Measurements from ENCODE around the gene PNPLA7.

Gene PNPLA7

GRCh38 chr9:137583347-137583746, 33.1 kb upstream of the PNPLA7 start:
- peaks cover 79 to 83% of the 10 kb centered on the region in 2 experiments for H3K36me3 ChIP-seq (ENCODE audit: control insufficient read depth in 1 of 2, insufficient read depth in 2 of 2, low read depth in 1 of 2, low read length in 2 of 2)
- H3K27ac ChIP-seq (ENCODE audit: low read length, poor library complexity, severe bottlenecking), result no peak overlapping the region
- WGBS, result 92% methylated on average over 14 of the region's 14 CpGs

GRCh38 chr9:137582286-137582860, 32.2 kb upstream of the PNPLA7 start:
- Histone ChIP-seq H2AFZ (ENCODE audit: low read depth, low read length) (no peak overlapping the region), H3K79me1 (replicated peaks; ENCODE audit: low read length, poor library complexity, severe bottlenecking) (peaks cover 41% of the 10 kb centered on the region), H2BK12ac (ENCODE audit: low read length in 2 of 2) (no peak overlapping the region), H3K23ac (ENCODE audit: low read length in 2 of 2) (no peak overlapping the region), H3K9me3 (ENCODE audit: control insufficient read depth, low read length) (no peaks in the 10 kb centered on the region), H3K27ac (ENCODE audit: low read length, poor library complexity, severe bottlenecking) (no peak overlapping the region), H3K4me1 (ENCODE audit: control insufficient read depth, insufficient read depth, low read depth, low read length) (peaks cover 18% of the 10 kb centered on the region), H2BK15ac (ENCODE audit: low read depth, poor library complexity, severe bottlenecking) (no peak overlapping the region), H3K4ac (ENCODE audit: low read depth in 1 of 2, low read length in 2 of 2) (no peak overlapping the region), H2AK5ac (ENCODE audit: low read length, severe bottlenecking) (no peak overlapping the region), H4K8ac (ENCODE audit: low read length) (no peak overlapping the region), H3K27me3 (ENCODE audit: control insufficient read depth in 1 of 2, insufficient read depth in 1 of 2, low read length in 2 of 2) (no peaks in the 10 kb centered on the region), H3K36me3 (ENCODE audit: control insufficient read depth in 1 of 2, insufficient read depth in 2 of 2, low read depth in 1 of 2, low read length in 2 of 2) (peaks cover 70 to 74% of the 10 kb centered on the region in 2 experiments), H3K9ac (ENCODE audit: low read length) (no peak overlapping the region), H2BK120ac (ENCODE audit: low read depth, low read length) (no peak overlapping the region), H3K4me2 (ENCODE audit: low read length, poor library complexity, severe bottlenecking) (no peak overlapping the region), H3K4me3 (ENCODE audit: insufficient read depth in 1 of 2, low read depth in 1 of 2, low read length in 2 of 2) (no peak overlapping the region), H2BK5ac (ENCODE audit: low read depth, low read length, poor library complexity, severe bottlenecking) (no peak overlapping the region), H3K14ac (ENCODE audit: low read length in 2 of 2) (no peak overlapping the region), H3K18ac (ENCODE audit: low read depth in 1 of 2, low read length in 2 of 2) (no peak overlapping the region), H4K91ac (ENCODE audit: low read length) (no peak overlapping the region)
- no peak for DNase-seq
- WGBS, result 92% methylated on average over 20 of the region's 20 CpGs

More at GRCh38 chr9:137583347-137583746, 33.1 kb upstream of the PNPLA7 start:
- H2AK5ac ChIP-seq (ENCODE audit: low read length, severe bottlenecking), result no peak overlapping the region
- H4K91ac ChIP-seq (ENCODE audit: low read length), result no peak overlapping the region
- no peak overlapping the region for H3K14ac ChIP-seq (ENCODE audit: low read length in 2 of 2)
- no peak overlapping the region for H2AFZ ChIP-seq (ENCODE audit: low read depth, low read length)
- peaks cover 14% of the 10 kb centered on the region for H3K4me1 ChIP-seq (ENCODE audit: control insufficient read depth, insufficient read depth, low read depth, low read length)
- no peak overlapping the region for H2BK120ac ChIP-seq (ENCODE audit: low read depth, low read length)
- no peak overlapping the region for H3K4me2 ChIP-seq (ENCODE audit: low read length, poor library complexity, severe bottlenecking)
- no peak overlapping the region for H3K4me3 ChIP-seq (ENCODE audit: insufficient read depth in 1 of 2, low read depth in 1 of 2, low read length in 2 of 2)
- no peak for DNase-seq
- H3K18ac ChIP-seq (ENCODE audit: low read depth in 1 of 2, low read length in 2 of 2), result no peak overlapping the region
- H3K27me3 ChIP-seq (ENCODE audit: control insufficient read depth in 1 of 2, insufficient read depth in 1 of 2, low read length in 2 of 2), result no peaks in the 10 kb centered on the region
- no peak overlapping the region for H2BK12ac ChIP-seq (ENCODE audit: low read length in 2 of 2)
- no peaks in the 10 kb centered on the region for H3K9me3 ChIP-seq (ENCODE audit: control insufficient read depth, low read length)
- H2BK5ac ChIP-seq (ENCODE audit: low read depth, low read length, poor library complexity, severe bottlenecking), result no peak overlapping the region
- peaks cover 51% of the 10 kb centered on the region for H3K79me1 ChIP-seq (replicated peaks; ENCODE audit: low read length, poor library complexity, severe bottlenecking)
- no peak overlapping the region for H4K8ac ChIP-seq (ENCODE audit: low read length)
- H2BK15ac ChIP-seq (ENCODE audit: low read depth, poor library complexity, severe bottlenecking), result no peak overlapping the region
- H3K9ac ChIP-seq (ENCODE audit: low read length), result no peak overlapping the region
- H3K4ac ChIP-seq (ENCODE audit: low read depth in 1 of 2, low read length in 2 of 2), result no peak overlapping the region
- no peak overlapping the region for H3K23ac ChIP-seq (ENCODE audit: low read length in 2 of 2)

- Histone ChIP-seq H3K36me3 (ENCODE audit: control insufficient read depth in 1 of 2, insufficient read depth in 2 of 2, low read depth in 1 of 2, low read length in 2 of 2) (peaks cover 62 to 66% of the 10 kb centered on the region in 2 experiments), H3K4me3 (ENCODE audit: insufficient read depth in 1 of 2, low read depth in 1 of 2, low read length in 2 of 2) (no peak overlapping the region), H2BK15ac (ENCODE audit: low read depth, poor library complexity, severe bottlenecking) (no peak overlapping the region), H3K79me1 (replicated peaks; ENCODE audit: low read length, poor library complexity, severe bottlenecking) (peaks cover 34% of the 10 kb centered on the region), H2BK120ac (ENCODE audit: low read depth, low read length) (no peak overlapping the region), H2BK12ac (ENCODE audit: low read length in 2 of 2) (no peak overlapping the region), H2AK5ac (ENCODE audit: low read length, severe bottlenecking) (no peak overlapping the region), H4K91ac (ENCODE audit: low read length) (no peak overlapping the region), H4K8ac (ENCODE audit: low read length) (no peak overlapping the region), H3K27me3 (ENCODE audit: control insufficient read depth in 1 of 2, insufficient read depth in 1 of 2, low read length in 2 of 2) (no peaks in the 10 kb centered on the region), H3K18ac (ENCODE audit: low read depth in 1 of 2, low read length in 2 of 2) (no peak overlapping the region), H3K4me1 (ENCODE audit: control insufficient read depth, insufficient read depth, low read depth, low read length) (peaks cover 21% of the 10 kb centered on the region), H2AFZ (ENCODE audit: low read depth, low read length) (no peak overlapping the region), H3K27ac (ENCODE audit: low read length, poor library complexity, severe bottlenecking) (no peak overlapping the region), H3K4me2 (ENCODE audit: low read length, poor library complexity, severe bottlenecking) (no peak overlapping the region), H2BK5ac (ENCODE audit: low read depth, low read length, poor library complexity, severe bottlenecking) (no peak overlapping the region), H3K9me3 (ENCODE audit: control insufficient read depth, low read length) (no peaks in the 10 kb centered on the region), H3K14ac (ENCODE audit: low read length in 2 of 2) (no peak overlapping the region), H3K23ac (ENCODE audit: low read length in 2 of 2) (no peak overlapping the region), H3K9ac (ENCODE audit: low read length) (no peak overlapping the region), H3K4ac (ENCODE audit: low read depth in 1 of 2, low read length in 2 of 2) (no peak overlapping the region)
- 92% methylated on average over 22 of the region's 22 CpGs for WGBS
- DNase-seq, result no peak
Observed at GRCh38 chr9:137581361-137582285, 31.4 kb upstream of the PNPLA7 start.

- no peak overlapping the region for H2BK120ac ChIP-seq (ENCODE audit: low read depth, low read length)
- no peak overlapping the region for H3K14ac ChIP-seq (ENCODE audit: low read length in 2 of 2)
- WGBS, result 97% methylated on average over 4 of the region's 4 CpGs
- no peak overlapping the region for H2BK15ac ChIP-seq (ENCODE audit: low read depth, poor library complexity, severe bottlenecking)
- no peak overlapping the region for H3K9ac ChIP-seq (ENCODE audit: low read length)
- H3K36me3 ChIP-seq (ENCODE audit: control insufficient read depth in 1 of 2, insufficient read depth in 2 of 2, low read depth in 1 of 2, low read length in 2 of 2), result peaks cover 60 to 65% of the 10 kb centered on the region in 2 experiments
- no peak for DNase-seq
- no peak overlapping the region for H3K4me3 ChIP-seq (ENCODE audit: insufficient read depth in 1 of 2, low read depth in 1 of 2, low read length in 2 of 2)
- no peak overlapping the region for H2AK5ac ChIP-seq (ENCODE audit: low read length, severe bottlenecking)
- no peak overlapping the region for H3K18ac ChIP-seq (ENCODE audit: low read depth in 1 of 2, low read length in 2 of 2)
- peaks cover 23% of the 10 kb centered on the region for H3K4me1 ChIP-seq (ENCODE audit: control insufficient read depth, insufficient read depth, low read depth, low read length)
- no peak overlapping the region for H3K4me2 ChIP-seq (ENCODE audit: low read length, poor library complexity, severe bottlenecking)
- no peak overlapping the region for H4K91ac ChIP-seq (ENCODE audit: low read length)
- peaks cover 33% of the 10 kb centered on the region for H3K79me1 ChIP-seq (replicated peaks; ENCODE audit: low read length, poor library complexity, severe bottlenecking)
- no peak overlapping the region for H4K8ac ChIP-seq (ENCODE audit: low read length)
- no peak overlapping the region for H3K27ac ChIP-seq (ENCODE audit: low read length, poor library complexity, severe bottlenecking)
- no peak overlapping the region for H3K23ac ChIP-seq (ENCODE audit: low read length in 2 of 2)
- H2BK5ac ChIP-seq (ENCODE audit: low read depth, low read length, poor library complexity, severe bottlenecking), result no peak overlapping the region
- no peak overlapping the region for H3K4ac ChIP-seq (ENCODE audit: low read depth in 1 of 2, low read length in 2 of 2)
- H2AFZ ChIP-seq (ENCODE audit: low read depth, low read length), result no peak overlapping the region
- no peaks in the 10 kb centered on the region for H3K9me3 ChIP-seq (ENCODE audit: control insufficient read depth, low read length)
- H2BK12ac ChIP-seq (ENCODE audit: low read length in 2 of 2), result no peak overlapping the region
- no peaks in the 10 kb centered on the region for H3K27me3 ChIP-seq (ENCODE audit: control insufficient read depth in 1 of 2, insufficient read depth in 1 of 2, low read length in 2 of 2)
Observed at GRCh38 chr9:137580954-137581322, 30.7 kb upstream of the PNPLA7 start.

All from mesenchymal stem cell (in vitro differentiated cells and primary cell).